Pulmonary artery endothelial cell (primary cell): Measurements from ENCODE around the gene DOCK7. TPM values are rescaled to one million over a fixed set of nuclear protein-coding genes. Genes with fewer than 3 reads are reported as not detected.
"Not testable (repeated sequence)": the region's sequence is repeated elsewhere in the genome, so short reads cannot be mapped to it uniquely, and the experiment has no call there.

Experiments
- DNase-seq: peaks from one replicate; pipeline ENCODE4 v3.0.0-alpha.2; 2011; ENCODE audit warnings: low read depth, low spot score
- total RNA-seq: library from RNA; depleted of rRNA; stranded (reverse); fragments of >200 nt; gene quantifications from 2 replicates; pipeline ENCODE4 v1.2.3, GENCODE V29; 2014

DOCK7 gene
- total RNA-seq, 1 donor from 2014 or later = 37.1 TPM

- DNase-seq = no peak
Measured at GRCh38 chr1:62539028-62539447, 149.1 kb downstream of the DOCK7 start.

- DNase-seq = no peak
Measured at GRCh38 chr1:62536865-62537264, 151.3 kb downstream of the DOCK7 start.

- DNase-seq = no peak
Measured at GRCh38 chr1:62530516-62531154, 157.6 kb downstream of the DOCK7 start.

GRCh38 chr1:62529227-62529626, 159.0 kb downstream of the DOCK7 start:
- DNase-seq = no peak

- peak; percentile 15 for DNase-seq
Measured at GRCh38 chr1:62528015-62528414, 160.2 kb downstream of the DOCK7 start.

GRCh38 chr1:62527346-62527745, 160.8 kb downstream of the DOCK7 start:
- not testable (repeated sequence) for DNase-seq

GRCh38 chr1:62523860-62524259, 164.3 kb downstream of the DOCK7 start:
- DNase-seq = no peak

- DNase-seq = no peak
Measured at GRCh38 chr1:62516600-62516999, 171.6 kb downstream of the DOCK7 start.

- DNase-seq = no peak
Measured at GRCh38 chr1:62514746-62515423, 173.3 kb downstream of the DOCK7 start.

GRCh38 chr1:62513013-62513412, 175.2 kb downstream of the DOCK7 start:
- no peak for DNase-seq

GRCh38 chr1:62509028-62509427, 179.2 kb downstream of the DOCK7 start:
- DNase-seq = no peak

- DNase-seq = no peak
Measured at GRCh38 chr1:62508187-62508758, 179.9 kb downstream of the DOCK7 start.

GRCh38 chr1:62500210-62500609, 188.0 kb downstream of the DOCK7 start:
- no peak for DNase-seq

- DNase-seq = no peak
Measured at GRCh38 chr1:62494137-62494536, 194.0 kb downstream of the DOCK7 start.

- no peak for DNase-seq
Measured at GRCh38 chr1:62493656-62494055, 194.5 kb downstream of the DOCK7 start.

GRCh38 chr1:62492521-62492920, 195.7 kb downstream of the DOCK7 start:
- no peak for DNase-seq

- DNase-seq = no peak
Measured at GRCh38 chr1:62487956-62488355, 200.2 kb downstream of the DOCK7 start.

- no peak for DNase-seq
Measured at GRCh38 chr1:62484824-62485468, 203.2 kb downstream of the DOCK7 start.

GRCh38 chr1:62481681-62482080, 206.5 kb downstream of the DOCK7 start:
- DNase-seq = no peak

- no peak for DNase-seq
Measured at GRCh38 chr1:62476525-62477219, 211.5 kb downstream of the DOCK7 start.

GRCh38 chr1:62467092-62467491, 221.1 kb downstream of the DOCK7 start:
- no peak for DNase-seq

GRCh38 chr1:62462370-62462769, 225.8 kb downstream of the DOCK7 start:
- DNase-seq = no peak
